HG03095 (cell line): Measurements from ENCODE around the gene EIF3D.

ENCODE experiments used
- ATAC-seq: cut with Tn5 transposase; IDR thresholded peaks from one replicate; pipeline ENCODE4 v1.9.1; 2021; ENCODE audit warnings: moderate library complexity; ENCODE audit not compliant: unreplicated experiment

The EIF3D gene

DNA sequence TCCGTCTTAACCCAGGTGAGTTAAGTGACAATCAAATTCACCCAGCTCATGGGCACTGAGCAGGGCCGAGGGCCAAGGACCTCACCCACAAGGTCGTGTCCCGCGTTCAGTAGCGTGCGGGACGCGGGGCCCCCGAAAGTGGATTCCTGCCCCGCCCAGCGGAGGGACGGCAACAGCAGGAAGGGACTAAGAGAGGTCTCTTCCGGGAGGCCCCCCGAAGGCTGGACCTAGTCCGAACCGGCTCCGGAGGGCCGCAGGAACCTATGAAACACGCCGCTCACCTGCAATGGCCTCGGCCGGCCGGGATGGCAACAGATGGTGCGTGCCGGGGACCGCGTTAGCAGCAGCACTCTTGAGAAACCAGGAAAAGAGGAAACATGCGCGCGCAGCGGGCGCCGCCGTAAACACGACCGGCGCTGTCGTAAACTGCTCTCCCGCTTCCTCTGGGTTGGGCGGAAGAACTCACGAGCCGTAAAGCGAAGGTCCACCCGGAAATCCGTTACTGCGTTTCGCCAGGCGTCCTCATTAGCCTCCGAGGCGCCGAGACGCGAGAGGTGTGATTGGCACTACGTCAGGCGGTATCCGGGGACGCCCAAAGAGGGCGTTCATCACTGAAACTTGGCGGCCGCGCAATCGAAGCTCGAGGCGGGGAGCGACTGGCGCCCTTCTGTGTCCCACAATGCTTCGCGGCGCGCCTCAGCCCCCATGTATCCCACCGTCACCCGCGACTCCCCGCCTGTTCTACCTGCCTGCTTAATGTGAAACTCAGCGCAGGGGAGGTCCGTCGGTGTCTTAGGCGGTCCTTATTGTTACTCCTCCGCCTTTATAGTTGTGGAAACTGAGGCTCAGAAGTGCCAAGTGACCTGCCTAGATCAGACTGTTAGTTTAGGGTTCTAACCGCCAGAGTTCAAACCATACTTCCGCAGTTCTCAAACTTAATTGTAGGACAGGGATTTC, at the start of gene EIF3D:
TSS of gene EIF3D (minus strand) at position 372 of the 957 bp plus-strand sequence. CDS start 3,045 bp downstream, outside the sequence.
- ATAC-seq, result peak; percentile 88

- no peak for ATAC-seq
Measured at GRCh38 chr22:36578619-36579018, 49.7 kb upstream of the EIF3D start.

- no peak for ATAC-seq
Measured at GRCh38 chr22:36577019-36577418, 48.1 kb upstream of the EIF3D start.

DNA sequence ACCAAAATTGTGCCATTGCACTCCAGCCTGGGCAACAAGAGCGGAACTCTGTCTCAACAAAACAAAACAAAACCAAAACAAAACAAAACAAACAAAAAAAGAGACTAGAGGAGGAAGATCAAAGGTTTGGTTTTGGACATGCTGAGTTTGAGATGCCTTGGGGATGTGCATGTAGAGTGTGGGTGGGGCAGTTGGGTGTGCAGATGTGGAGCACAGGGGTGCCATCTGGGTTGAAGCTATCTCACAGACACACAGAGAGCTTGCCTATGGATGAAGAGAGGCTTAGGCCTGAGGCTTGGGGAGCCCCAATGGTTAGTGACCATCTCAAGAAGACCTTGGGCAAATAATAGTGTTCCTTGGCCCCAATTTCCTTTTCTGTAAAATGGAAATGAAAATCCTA, 45.8 kb upstream of the EIF3D start:
- no peak for ATAC-seq

DNA sequence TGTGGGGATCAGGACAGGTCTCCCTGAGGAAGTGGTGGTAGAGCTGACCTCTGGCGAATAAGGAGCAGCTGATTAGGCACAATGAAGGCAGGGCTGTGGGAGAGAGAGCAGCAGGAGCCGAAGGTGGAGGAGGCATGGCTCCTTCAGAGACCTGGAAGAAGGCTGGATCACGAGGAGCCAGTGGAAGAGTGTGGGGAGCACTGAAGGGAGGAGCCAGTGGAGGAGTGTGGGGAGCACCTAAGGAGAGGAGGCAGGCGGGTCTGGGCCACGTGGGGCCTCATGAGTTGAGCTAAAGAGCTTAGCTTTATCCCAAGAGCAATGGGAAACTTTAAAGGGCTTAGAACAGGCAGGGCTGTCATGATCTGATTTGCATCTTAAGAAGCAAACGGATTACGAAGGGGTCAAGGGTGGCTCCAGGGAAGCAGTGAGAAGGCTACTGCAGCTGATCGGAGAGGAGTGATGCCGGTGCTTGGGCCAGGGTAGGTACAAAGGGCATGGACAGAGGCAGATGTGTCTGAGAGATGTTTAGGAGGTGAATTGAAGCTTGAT, 44.9 kb upstream of the EIF3D start:
- ATAC-seq, result no peak

DNA sequence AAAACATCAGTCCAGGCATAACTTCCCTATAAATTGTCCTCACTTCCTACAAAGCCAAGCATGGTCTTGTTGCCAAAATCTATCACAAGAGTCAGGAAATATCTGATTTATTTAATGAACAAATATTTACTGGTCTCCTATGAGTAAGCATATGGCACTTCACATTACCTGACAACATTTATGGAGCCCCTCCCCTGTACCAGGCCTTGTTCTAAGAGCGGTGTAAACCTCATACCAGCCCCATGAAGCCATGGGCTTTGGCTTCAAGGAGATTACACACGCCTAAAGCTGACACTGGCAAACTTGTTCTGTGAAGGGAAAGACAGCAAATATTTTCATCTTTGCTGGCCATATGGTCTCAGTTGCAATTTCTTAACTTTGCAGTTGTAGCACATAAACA, 43.0 kb upstream of the EIF3D start:
- ATAC-seq, result no peak

- ATAC-seq, result no peak
Measured at GRCh38 chr22:36569999-36570398, 41.0 kb upstream of the EIF3D start.

DNA sequence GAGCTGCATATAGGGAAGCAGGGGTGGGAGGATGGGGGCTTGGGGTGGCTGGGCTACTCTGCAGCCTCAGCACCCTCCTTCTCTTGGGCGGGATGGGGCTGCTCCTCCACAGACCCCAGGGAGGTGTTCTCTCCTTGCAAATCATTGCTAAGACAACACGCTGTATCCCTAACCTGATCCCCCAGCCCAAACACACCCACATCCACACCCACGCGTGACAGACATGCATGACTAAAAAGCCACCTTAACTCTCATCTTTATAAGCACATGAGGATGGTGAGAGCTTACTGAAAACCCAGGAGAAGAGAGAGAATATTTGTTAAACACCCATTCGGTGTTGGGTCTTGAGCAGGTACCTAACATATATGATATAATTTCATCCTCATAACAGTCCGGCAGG, 39.9 kb upstream of the EIF3D start:
- no peak for ATAC-seq

- no peak for ATAC-seq
Measured at GRCh38 chr22:36566720-36567119, 37.8 kb upstream of the EIF3D start.

DNA sequence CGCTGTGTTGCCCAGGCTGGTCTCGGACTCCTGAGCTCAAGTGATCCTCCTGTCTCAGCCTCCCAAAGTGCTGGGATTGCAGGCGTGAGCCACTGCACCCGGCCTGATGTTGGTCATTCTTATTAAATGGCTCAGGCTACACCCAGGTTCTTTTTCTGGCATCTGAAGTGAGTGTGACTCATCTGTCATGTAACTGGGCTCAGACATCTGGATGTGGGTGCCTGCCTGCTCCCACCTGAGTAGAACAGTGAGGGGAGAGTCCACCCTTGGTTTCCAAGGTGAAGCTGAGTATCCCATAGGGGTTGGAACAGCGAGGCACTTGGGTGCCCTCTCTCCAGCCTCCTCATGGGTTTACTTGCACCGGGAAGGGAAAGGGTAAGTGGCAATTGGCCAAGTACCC, 36.7 kb upstream of the EIF3D start:
- no peak for ATAC-seq

DNA sequence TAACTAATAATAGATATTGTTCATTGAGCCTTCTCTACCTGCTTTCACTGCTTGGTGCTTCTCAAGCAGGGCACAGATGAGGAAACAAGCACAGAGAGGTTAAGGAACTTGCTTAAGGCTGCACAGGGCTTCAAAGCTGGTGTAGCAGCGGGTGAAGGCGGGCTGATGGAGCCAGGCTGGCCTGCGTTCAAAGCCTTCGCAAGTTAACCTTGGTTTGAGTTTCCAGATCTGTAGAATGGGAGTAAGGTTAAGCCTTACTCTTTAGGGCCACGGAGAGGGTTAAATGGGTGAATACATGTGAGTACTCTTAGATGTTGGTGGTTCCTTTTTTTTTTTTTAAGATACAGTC, 36.2 kb upstream of the EIF3D start:
- ATAC-seq, result no peak

GRCh38 chr22:36564422-36565158, 35.6 kb upstream of the EIF3D start:
- no peak for ATAC-seq

GRCh38 chr22:36563898-36564297, 34.9 kb upstream of the EIF3D start:
- ATAC-seq, result no peak

DNA sequence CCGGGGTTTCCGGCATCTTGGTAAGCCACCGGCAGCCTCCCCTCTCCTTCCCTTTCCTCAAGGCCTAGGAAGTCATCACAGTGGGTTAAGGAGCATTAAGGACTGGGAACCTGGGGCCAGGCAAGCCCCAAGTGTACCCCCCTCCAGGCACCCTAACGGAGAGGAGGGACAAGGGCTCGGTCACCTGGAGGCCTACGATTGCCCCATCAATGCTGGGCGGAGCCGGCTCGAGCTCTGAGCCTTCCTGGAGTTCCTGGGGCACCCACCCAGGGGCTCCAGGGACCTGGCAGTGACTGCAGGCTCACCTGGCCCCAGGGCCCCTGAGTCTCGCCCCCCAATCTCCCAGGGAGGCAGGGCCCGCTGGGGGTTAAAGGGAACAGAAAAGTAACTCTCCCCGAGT, 34.5 kb upstream of the EIF3D start:
- no peak for ATAC-seq

DNA sequence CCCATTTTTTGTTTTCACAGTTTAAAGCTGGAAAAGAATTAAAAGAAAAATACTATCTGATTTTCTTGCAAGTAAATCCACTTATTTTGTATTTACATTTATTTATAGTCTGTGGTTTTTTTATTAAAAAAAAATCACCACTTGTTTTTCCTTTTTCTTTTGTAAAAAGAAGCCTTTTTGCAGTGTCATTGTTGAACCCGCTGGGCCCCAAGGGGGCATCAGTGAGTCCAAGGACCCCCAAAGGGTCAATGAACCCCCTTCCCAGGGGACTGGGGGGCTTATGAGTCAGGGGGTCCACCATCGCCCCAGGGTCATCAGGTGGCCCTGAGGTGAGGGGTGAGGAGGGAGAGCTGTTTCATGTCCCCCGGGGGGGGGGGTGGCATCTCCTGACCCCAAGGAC, 34.0 kb upstream of the EIF3D start:
- ATAC-seq, result no peak

DNA sequence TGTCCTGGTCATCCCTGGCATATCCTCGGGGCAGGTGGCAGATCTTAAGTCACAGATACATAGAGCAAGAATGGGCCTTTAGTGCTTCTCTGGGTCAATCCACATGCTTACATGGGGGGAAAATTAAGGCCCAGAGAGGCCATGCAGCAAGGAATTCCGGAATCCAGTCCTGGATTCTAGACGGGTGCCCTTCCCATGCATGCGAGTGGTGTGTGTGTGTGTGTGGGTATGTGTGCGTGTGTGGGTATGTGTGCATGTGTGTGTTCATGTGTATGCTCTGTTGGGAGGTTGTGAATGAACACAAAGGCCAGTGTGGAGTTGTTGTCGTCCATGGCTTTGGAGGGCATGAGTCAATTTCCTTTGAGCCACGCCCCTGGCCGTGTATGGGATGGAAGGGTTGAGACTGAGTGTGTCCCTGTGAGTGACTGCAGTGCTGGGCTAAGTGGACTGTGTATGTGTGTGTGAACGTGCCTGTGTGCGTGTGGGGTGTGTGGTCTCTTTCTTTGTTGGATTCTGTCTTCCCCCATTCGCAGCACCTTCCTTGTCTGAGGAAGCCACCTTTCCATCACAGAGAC, 33.4 kb upstream of the EIF3D start:
- ATAC-seq, result no peak

- no peak for ATAC-seq
Measured at GRCh38 chr22:36561291-36561811, 32.4 kb upstream of the EIF3D start.

DNA sequence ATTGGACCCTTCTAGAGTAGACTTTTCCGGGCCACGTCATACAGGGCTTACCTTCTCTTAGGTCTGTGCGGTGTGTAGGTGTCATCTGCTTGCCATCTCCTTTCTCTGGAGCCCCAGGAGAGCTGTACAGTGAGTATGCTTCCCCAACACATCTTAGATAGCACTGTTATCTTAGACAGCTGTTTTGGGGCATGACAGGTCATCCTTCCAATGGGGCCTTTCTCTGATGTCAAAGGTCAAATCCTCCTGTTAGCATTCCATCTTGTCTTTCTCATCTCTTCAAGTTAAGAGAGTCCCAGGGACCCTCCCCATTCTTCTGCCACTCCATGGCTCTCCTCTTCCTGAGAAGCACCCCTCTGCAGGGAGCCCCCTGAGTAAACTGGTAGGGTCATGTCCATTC, 31.0 kb upstream of the EIF3D start:
- no peak for ATAC-seq

- no peak for ATAC-seq
Measured at GRCh38 chr22:36554098-36554497, 25.1 kb upstream of the EIF3D start.

GRCh38 chr22:36552289-36552688, 23.3 kb upstream of the EIF3D start:
- no peak for ATAC-seq
